GM13976 (cell line): ENCODE measurements around the gene PATJ.

Experiments used
- DNase-seq: peaks from one replicate; pipeline ENCODE4 v3.0.0; 2012; ENCODE audit warnings: low spot score
- in situ Hi-C: fragments of 300-500 bp; cut with MboI; formaldehyde crosslinking; loops from one replicate; pipeline ENCODE4 v1.12.0; 2022; ENCODE audit warnings: low sequenced_read_pairs, mixed read lengths, inconsistent platforms; ENCODE audit not compliant: unreplicated experiment
- TF ChIP-seq, protein P1 (sequence below): IDR thresholded peaks from 2 replicates; pipeline ENCODE4 v1.5.1; 2012; ENCODE audit warnings: borderline replicate concordance, mild to moderate bottlenecking; ENCODE audit not compliant: insufficient read depth; ENCODE audit errors: extremely low read depth, missing control alignments, control extremely low read depth

PATJ gene

GRCh38 chr1:61951731-61952580 lies 209.7 kb downstream of the PATJ start:
- TF ChIP-seq, protein P1, sequence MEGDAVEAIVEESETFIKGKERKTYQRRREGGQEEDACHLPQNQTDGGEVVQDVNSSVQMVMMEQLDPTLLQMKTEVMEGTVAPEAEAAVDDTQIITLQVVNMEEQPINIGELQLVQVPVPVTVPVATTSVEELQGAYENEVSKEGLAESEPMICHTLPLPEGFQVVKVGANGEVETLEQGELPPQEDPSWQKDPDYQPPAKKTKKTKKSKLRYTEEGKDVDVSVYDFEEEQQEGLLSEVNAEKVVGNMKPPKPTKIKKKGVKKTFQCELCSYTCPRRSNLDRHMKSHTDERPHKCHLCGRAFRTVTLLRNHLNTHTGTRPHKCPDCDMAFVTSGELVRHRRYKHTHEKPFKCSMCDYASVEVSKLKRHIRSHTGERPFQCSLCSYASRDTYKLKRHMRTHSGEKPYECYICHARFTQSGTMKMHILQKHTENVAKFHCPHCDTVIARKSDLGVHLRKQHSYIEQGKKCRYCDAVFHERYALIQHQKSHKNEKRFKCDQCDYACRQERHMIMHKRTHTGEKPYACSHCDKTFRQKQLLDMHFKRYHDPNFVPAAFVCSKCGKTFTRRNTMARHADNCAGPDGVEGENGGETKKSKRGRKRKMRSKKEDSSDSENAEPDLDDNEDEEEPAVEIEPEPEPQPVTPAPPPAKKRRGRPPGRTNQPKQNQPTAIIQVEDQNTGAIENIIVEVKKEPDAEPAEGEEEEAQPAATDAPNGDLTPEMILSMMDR, result no peak
- in situ Hi-C loops, result no loop called here
- no peak for DNase-seq

DNA sequence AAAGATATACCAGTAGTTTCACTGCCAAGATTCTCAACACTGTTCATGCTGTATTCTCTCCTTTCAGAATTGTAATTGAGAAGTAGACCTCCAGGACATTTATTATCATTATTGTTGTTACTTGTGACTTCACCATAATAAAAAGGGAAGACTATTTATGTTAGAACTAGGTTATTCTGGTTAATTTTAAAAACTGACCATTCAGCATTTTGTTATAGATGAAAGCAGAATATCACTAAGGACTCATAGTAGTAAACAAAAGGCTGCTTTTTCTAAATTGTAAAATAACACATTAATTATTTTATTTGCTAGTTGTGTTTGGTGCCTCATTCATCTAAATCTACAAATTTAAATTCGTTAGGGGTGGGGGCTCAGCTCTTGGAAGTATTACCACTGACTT lies 210.4 kb downstream of the PATJ start:
- in situ Hi-C loops, result no loop called here
- DNase-seq, result no peak

GRCh38 chr1:61953076-61953789 lies 211.0 kb downstream of the PATJ start:
- TF ChIP-seq, protein P1, result no peak
- in situ Hi-C loops, result no loop called here
- DNase-seq, result no peak

More for the DNA sequence above, 210.4 kb downstream of the PATJ start:
- TF ChIP-seq, protein P1, result no peak

DNA sequence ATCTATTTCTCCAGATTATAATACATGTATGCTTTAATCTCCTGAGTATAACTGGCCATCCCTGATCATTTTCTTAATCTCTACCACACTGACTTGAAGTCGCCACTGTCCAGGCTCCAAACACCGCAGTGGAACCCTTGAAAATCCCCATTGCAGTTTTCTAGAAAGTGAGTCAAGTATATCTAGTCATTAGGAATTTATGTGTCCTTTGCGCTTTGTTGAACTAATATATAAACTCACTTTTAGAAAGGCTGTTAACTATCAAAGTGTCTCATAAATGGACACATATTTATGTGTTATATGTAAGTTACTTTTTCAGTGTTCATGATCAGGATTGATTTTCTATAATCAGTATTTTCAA lies 211.5 kb downstream of the PATJ start:
- DNase-seq, result no peak
- in situ Hi-C loops, result no loop called here
- TF ChIP-seq, protein P1, result no peak

DNA sequence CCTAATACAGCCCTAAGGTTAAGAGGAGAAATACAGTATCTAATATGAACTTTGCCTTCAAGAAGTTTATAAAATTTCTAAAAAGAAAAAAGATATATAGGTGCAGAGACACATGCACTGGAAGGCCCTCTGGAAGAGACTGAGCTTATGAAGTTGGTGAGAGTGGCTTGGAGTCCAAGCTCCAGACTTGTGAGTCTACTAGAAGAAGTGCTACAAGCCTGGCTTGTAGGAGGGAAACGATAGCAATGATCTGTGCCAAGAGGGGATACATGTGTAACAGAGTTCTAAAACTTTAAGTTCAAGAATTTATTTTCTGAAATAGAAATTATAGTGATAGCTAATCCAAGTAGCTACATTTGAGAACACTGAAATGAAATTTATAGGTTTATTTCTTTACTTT lies 213.0 kb downstream of the PATJ start:
- in situ Hi-C loops, result no loop called here
- TF ChIP-seq, protein P1, result no peak
- DNase-seq, result no peak

DNA sequence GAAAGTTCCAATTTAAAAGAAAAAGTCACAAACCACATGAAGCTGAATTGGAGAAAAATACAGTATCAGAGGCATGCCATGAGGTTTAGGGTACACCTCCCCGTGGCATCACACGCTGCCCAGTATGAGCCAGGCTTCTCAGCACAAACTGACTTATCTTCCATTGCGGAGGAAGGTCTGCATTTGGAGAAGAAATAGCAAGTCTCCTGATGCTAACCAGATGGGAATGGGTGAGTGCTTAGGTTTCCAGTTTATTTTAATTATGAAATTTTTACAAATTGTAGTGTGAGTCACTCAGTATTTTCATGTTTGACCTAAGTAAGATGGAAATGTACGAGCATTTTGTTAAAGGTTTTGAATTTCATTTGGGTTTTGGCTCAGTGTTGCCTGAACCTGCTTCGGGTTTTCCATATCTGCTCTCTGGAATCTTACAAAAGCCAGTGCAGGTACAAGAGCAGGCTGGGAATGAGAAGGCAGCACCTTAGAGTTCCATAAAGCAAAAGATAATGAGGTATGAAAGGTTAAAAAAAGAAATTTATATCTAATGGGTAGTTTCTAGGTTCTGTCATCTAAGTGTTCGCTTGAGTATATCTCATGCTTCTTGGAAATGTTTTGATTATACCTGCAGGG lies 213.9 kb downstream of the PATJ start:
- DNase-seq, result no peak
- TF ChIP-seq, protein P1, result no peak
- in situ Hi-C loops, result no loop called here
